ENCODE results near the gene CENPU. TPM values are rescaled to one million over a fixed set of nuclear protein-coding genes. Genes with fewer than 3 reads are reported as not detected.

The CENPU gene
- total and polyA plus RNA-seq, 2 of the 13 experiments (the other 11 are each of a cell fraction or from before 2014, with no cell fraction given): 11.7 to 35.8 TPM

GRCh38 chr4:184733654-184734524 is at the start of gene CENPU (continued):
- TF ChIP-seq ZBED4 (CRISPR knock-in tag; IDR thresholded peaks at IDR 0.05; ENCODE audit: borderline replicate concordance): peak; percentile 91; the same call in 1 of the 2 replicates
- TF ChIP-seq ZXDC (CRISPR knock-in tag; IDR thresholded peaks at IDR 0.05): peak; percentile 84; the same call in 1 of the 2 replicates
- peak; percentile 52; the same call in 1 of the 2 replicates for TF ChIP-seq SKIL (CRISPR knock-in tag; IDR thresholded peaks at IDR 0.05; ENCODE audit: borderline replicate concordance)
- peak; percentile 90 for TF ChIP-seq GMEB1 (CRISPR knock-in tag; IDR thresholded peaks at IDR 0.05; ENCODE audit: borderline replicate concordance)
- peak; percentile 94 for TF ChIP-seq RFXAP (CRISPR knock-in tag; IDR thresholded peaks at IDR 0.05; ENCODE audit: borderline replicate concordance)
- TF ChIP-seq HDAC1 (CRISPR knock-in tag; IDR thresholded peaks at IDR 0.05): peak; percentile 98
- TF ChIP-seq ZNF580 (CRISPR knock-in tag; IDR thresholded peaks at IDR 0.05; ENCODE audit: borderline replicate concordance, low read depth): peak; percentile 98
- peak; percentile 69 for TF ChIP-seq ATF1 (CRISPR knock-in tag; IDR thresholded peaks at IDR 0.05)
- TF ChIP-seq RELA (CRISPR knock-in tag; IDR thresholded peaks at IDR 0.05): no peak; the same call in 1 of the 2 replicates
- no peak for TF ChIP-seq NFE2L1 (CRISPR knock-in tag; IDR thresholded peaks at IDR 0.05; ENCODE audit: borderline replicate concordance)
- TF ChIP-seq LCORL (IDR thresholded peaks at IDR 0.05): peak; percentile 71; the same call in 1 of the 2 replicates
- peak; percentile 92 for TF ChIP-seq LCORL (CRISPR knock-in tag; IDR thresholded peaks at IDR 0.05)
- peak; percentile 88 for TF ChIP-seq HOXA9 (CRISPR knock-in tag; IDR thresholded peaks at IDR 0.05; ENCODE audit: borderline replicate concordance)
